Endodermal cell (in vitro differentiated cells): Measurements from ENCODE around the gene MRPS33. TPM values are rescaled to one million over a fixed set of nuclear protein-coding genes. Genes with fewer than 3 reads are reported as not detected.

Source experiments
- DNase-seq: peaks from one replicate; pipeline ENCODE4 v3.0.0-alpha.2; 2017
- H3K27ac ChIP-seq: 2 replicates; pipeline ENCODE4 v1.5.1; 2013; ENCODE audit warnings: mild to moderate bottlenecking, low read depth, low read length, moderate library complexity
- H3K27me3 ChIP-seq: 2 replicates; pipeline ENCODE4 v1.6.1; 2013; ENCODE audit warnings: mild to moderate bottlenecking, low read length, moderate library complexity; ENCODE audit not compliant: insufficient read depth, control insufficient read depth, poor library complexity, severe bottlenecking
- H3K36me3 ChIP-seq: 2 replicates; pipeline ENCODE4 v1.7.0; 2013; ENCODE audit warnings: mild to moderate bottlenecking, low read length, moderate library complexity; ENCODE audit not compliant: control insufficient read depth, insufficient read depth
- H3K4me1 ChIP-seq: one replicate; pipeline ENCODE4 v1.7.0; 2013; ENCODE audit warnings: low read length; ENCODE audit not compliant: control insufficient read depth, insufficient read depth
- H3K4me3 ChIP-seq: 2 replicates; pipeline ENCODE4 v1.5.1; 2013; ENCODE audit warnings: mild to moderate bottlenecking, low read length, moderate library complexity
- H3K9ac ChIP-seq: 2 replicates; pipeline ENCODE4 v1.6.1; 2013; ENCODE audit warnings: mild to moderate bottlenecking, low read length, moderate library complexity; ENCODE audit not compliant: poor library complexity, severe bottlenecking; ENCODE audit errors: extremely low read depth
- H3K9me3 ChIP-seq: 2 replicates; pipeline ENCODE4 v1.6.1; 2013; ENCODE audit warnings: mild to moderate bottlenecking, low read length, moderate library complexity; ENCODE audit not compliant: control insufficient read depth
- H3K27ac Mint-ChIP-seq: 2 replicates; pipeline ENCODE4 v1.8.0; 2020; ENCODE audit warnings: mixed read lengths
- H3K27me3 Mint-ChIP-seq: 2 replicates; pipeline ENCODE4 v1.8.0; 2021; ENCODE audit warnings: mild to moderate bottlenecking, mixed read lengths; ENCODE audit not compliant: insufficient read depth
- H3K36me3 Mint-ChIP-seq: 2 replicates; pipeline ENCODE4 v1.8.0; 2020; ENCODE audit warnings: low read depth, mixed read lengths
- H3K4me1 Mint-ChIP-seq: 2 replicates; pipeline ENCODE4 v1.8.0; 2020; ENCODE audit warnings: mixed read lengths
- H3K4me3 Mint-ChIP-seq: 2 replicates; pipeline ENCODE4 v1.8.0; 2020; ENCODE audit warnings: mild to moderate bottlenecking, moderate library complexity, mixed read lengths
- H3K9me3 Mint-ChIP-seq: 2 replicates; pipeline ENCODE4 v1.8.0; 2020; ENCODE audit warnings: mild to moderate bottlenecking, mixed read lengths
- WGBS, 2 experiments: methylation state at CpG; one replicate each; pipeline versions ENCODE4 v1.1.5 to v1.1.7; 2013; ENCODE audit warnings: missing lambda C conversion rate in 2 of 2, mixed read lengths in 1 of 2; ENCODE audit not compliant: insufficient coverage in 1 of 2, insufficient read length in 1 of 2; 5-methylcytosine and 5-hydroxymethylcytosine counted together
- total RNA-seq, 2 donors: library from RNA; stranded (reverse); fragmentation: NEBNext Ultra II Directional in 1 of 2; extraction: Animal tissue kit (Norgen Biotek cat#: 25700) in 1 of 2; gene quantifications; 2 replicates in 1 of 2; 3 replicates in 1 of 2; pipeline ENCODE4 v1.2.1, GENCODE V29; 2021
- TF ChIP-seq, protein P1 (sequence below): fragments of 200-600 bp; sonication (generic); conservative IDR thresholded peaks from 2 replicates; pipeline ENCODE4 v1.5.0; 2021; ENCODE audit warnings: antibody characterized with exemption, mild to moderate bottlenecking

MRPS33 gene
- total RNA-seq, 2 donors from 2014 or later, result 57.0 to 60.2 TPM

DNA sequence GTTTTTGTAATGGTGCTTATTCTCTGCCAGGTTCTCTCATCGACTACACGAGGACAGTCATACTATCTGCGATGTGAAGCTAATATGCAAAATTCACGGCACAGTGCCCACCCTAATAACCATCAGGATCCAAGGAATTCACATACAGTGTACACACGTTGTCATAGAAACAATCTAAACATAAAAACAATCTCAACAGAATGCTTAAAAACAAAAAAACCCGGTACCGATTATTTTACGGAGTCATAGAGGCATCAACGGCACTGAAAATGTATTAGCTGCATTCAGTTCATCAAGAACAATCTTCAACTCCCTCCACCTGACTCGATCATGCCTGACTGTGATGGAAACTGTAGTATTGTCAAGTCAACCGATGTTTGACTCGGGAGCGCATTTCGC is 628 bp downstream of the MRPS33 start:
- Histone ChIP-seq H3K27ac (peak overlapping the region; percentile 33), H3K9me3 (peaks cover 9% of the 10 kb centered on the region), H3K9ac (peak overlapping the region; percentile 62), H3K36me3 (peaks cover 15% of the 10 kb centered on the region), H3K27me3 (peaks cover 7% of the 10 kb centered on the region), H3K4me3 (peak overlapping the region; percentile 84), H3K4me1 (no peaks in the 10 kb centered on the region)
- H3K27me3 Mint-ChIP-seq, result peaks cover 11% of the 10 kb centered on the region
- DNase-seq, result no peak
- H3K9me3 Mint-ChIP-seq, result no peaks in the 10 kb centered on the region
- H3K27ac Mint-ChIP-seq, result peak overlapping the region; percentile 99
- peaks cover 10% of the 10 kb centered on the region for H3K36me3 Mint-ChIP-seq
- H3K4me3 Mint-ChIP-seq, result peak overlapping the region; percentile 96
- TF ChIP-seq, protein P1, sequence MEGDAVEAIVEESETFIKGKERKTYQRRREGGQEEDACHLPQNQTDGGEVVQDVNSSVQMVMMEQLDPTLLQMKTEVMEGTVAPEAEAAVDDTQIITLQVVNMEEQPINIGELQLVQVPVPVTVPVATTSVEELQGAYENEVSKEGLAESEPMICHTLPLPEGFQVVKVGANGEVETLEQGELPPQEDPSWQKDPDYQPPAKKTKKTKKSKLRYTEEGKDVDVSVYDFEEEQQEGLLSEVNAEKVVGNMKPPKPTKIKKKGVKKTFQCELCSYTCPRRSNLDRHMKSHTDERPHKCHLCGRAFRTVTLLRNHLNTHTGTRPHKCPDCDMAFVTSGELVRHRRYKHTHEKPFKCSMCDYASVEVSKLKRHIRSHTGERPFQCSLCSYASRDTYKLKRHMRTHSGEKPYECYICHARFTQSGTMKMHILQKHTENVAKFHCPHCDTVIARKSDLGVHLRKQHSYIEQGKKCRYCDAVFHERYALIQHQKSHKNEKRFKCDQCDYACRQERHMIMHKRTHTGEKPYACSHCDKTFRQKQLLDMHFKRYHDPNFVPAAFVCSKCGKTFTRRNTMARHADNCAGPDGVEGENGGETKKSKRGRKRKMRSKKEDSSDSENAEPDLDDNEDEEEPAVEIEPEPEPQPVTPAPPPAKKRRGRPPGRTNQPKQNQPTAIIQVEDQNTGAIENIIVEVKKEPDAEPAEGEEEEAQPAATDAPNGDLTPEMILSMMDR, result no peak
- H3K4me1 Mint-ChIP-seq, result peaks cover 8% of the 10 kb centered on the region
- WGBS, 2 experiments, result 2 to 3% methylated on average over 13 to 14 of the region's 14 CpGs

DNA sequence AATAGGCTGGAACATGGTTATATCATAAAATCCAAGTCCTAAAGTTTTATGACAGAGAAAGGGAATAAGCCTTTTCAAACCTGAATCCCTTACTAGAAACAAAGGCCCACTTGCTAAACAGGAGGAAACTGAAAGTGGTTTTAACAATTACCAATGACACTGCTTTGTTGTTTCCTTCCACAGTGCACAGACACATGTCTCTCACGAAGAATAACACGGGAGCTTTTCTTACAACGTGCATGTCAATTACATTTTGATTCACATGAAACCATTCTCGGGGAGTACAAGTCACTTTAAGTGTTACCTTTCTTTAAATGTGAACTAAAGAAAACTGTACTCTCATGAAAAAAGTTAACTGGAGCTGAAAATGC is 1.4 kb downstream of the MRPS33 start:
- Mint-ChIP-seq H3K9me3 (no peaks in the 10 kb centered on the region), H3K4me1 (peaks cover 8% of the 10 kb centered on the region), H3K27me3 (peaks cover 7% of the 10 kb centered on the region), H3K4me3 (peak overlapping the region; percentile 96), H3K27ac (no peak overlapping the region), H3K36me3 (peaks cover 10% of the 10 kb centered on the region)
- DNase-seq, result no peak
- Histone ChIP-seq H3K4me1 (no peaks in the 10 kb centered on the region), H3K36me3 (peaks cover 15% of the 10 kb centered on the region), H3K27ac (no peak overlapping the region), H3K4me3 (peak overlapping the region; percentile 84), H3K27me3 (peaks cover 2% of the 10 kb centered on the region), H3K9me3 (peaks cover 9% of the 10 kb centered on the region), H3K9ac (peak overlapping the region; percentile 62)
- TF ChIP-seq, protein P1, result no peak
- WGBS, 2 experiments, result 92 to 96% methylated on average over 4 of the region's 4 CpGs

DNA sequence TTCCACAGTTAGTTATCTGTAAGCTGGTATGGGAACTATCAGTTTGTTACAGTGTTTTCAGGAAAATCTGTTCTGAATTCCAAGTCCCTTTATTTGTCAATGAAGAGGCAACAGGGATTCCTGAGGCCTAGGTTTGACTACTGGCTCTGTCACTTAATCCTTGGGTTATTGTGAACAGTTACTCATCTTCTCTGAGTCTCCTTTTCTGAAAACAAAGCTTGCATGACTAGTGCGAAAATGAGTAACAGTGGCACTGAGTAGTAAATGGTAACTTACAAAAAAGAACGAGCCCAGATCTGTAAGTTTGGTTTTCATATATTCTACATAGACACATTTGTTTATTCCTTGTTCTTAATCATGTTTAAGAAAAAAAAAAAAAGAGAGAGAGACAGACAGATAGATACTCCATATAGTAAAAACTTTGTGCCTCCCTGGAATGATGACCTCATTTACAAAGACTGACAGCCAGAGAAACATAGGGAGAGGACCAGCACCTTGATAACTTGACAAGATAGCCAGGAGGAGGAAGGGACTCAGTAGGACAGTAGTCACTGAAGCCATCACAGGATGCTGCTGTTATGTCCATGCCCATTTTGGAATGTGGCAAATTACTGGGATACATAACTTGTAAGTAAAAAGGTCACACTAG is 1.9 kb downstream of the MRPS33 start:
- H3K27ac ChIP-seq, result no peak overlapping the region
- WGBS, 2 experiments, result 83% methylated on average over 2 of the region's 2 CpGs; no CpG with 5 or more reads in 1 of the 2 experiments
- peak overlapping the region; percentile 84 for H3K4me3 ChIP-seq
- TF ChIP-seq, protein P1, result no peak
- H3K27me3 ChIP-seq, result no peaks in the 10 kb centered on the region
- H3K9me3 Mint-ChIP-seq, result no peaks in the 10 kb centered on the region
- H3K4me1 Mint-ChIP-seq, result peaks cover 8% of the 10 kb centered on the region
- peaks cover 16% of the 10 kb centered on the region for H3K36me3 ChIP-seq
- H3K27me3 Mint-ChIP-seq, result peaks cover 4% of the 10 kb centered on the region
- peaks cover 9% of the 10 kb centered on the region for H3K9me3 ChIP-seq
- H3K9ac ChIP-seq, result no peak overlapping the region
- DNase-seq, result no peak
- peak overlapping the region; percentile 96 for H3K4me3 Mint-ChIP-seq
- no peaks in the 10 kb centered on the region for H3K4me1 ChIP-seq
- H3K27ac Mint-ChIP-seq, result no peak overlapping the region
- H3K36me3 Mint-ChIP-seq, result peaks cover 12% of the 10 kb centered on the region
